GM21390 (cell line): ENCODE results near the gene NKAIN4.

Experiments used
- ATAC-seq: cut with Tn5 transposase; IDR thresholded peaks from one replicate; pipeline ENCODE4 v1.9.1; 2021; ENCODE audit not compliant: unreplicated experiment

NKAIN4 gene

DNA sequence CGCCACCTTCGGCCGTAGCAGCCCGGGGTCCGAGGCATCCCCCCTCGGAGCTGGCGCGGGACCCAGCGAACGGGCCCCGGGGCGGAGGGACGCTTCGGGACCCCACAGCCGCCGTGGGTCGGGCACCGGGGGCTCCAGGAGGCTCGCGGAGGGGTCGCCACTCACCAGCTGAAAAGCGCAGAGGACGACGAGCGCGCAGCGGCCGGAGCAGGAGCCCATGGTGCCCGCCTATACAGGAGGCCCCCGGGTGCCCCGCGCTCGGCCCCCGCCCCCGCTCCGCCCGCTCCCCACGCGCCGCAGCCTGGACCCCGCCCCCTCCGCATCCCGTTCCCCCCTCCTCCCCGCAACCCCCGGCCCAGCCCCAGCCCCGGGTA is at the start of gene NKAIN4:
TSS of gene NKAIN4 (minus strand) at position 232 of the 374 bp plus-strand sequence. CDS start at position 219, 13 bp downstream.
- ATAC-seq = no peak

DNA sequence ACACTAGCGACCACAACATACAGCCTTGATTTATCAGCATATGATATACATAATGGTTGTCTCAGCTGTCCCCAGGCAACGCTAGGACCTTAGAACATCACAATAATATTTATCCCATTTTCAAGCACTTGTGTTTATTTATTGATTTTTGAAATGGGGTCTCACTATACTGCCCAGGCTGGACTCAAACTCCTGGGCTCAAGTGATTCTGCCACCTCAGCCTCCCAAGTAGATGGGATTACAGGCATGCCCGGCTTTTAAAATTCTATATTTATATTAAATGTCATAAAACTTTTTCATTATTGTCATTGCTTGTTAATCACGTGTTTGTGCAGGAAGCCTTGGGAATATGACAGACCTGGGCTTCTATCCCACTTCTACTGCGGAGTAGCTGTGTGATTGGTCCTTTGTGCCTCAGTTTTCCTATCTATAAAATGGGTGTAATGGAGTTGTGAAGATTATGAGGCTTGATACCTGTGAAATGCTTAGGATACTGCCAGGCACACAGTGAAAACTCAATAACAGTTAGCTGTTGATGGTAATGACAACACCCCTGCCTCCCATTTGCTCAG is 48.9 kb upstream of the NKAIN4 start:
- no peak for ATAC-seq

DNA sequence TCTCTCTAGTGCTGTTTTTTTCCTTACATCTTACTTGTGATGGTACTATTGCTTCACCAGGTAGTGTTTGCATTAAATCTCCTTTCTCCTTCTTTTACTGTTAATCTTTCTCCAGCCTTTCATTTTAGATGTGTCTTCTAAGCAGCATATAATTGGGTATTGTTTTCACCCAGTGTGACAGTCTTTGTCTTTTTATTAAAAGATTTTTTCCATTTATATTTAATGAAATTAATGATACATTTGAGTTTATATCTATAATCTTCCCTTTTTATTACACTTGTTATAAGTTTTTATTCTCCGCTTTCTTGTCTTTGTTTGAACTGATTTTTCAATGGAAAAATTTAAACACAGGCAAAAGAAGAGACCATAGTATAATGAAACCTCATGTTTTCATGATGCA is 47.4 kb upstream of the NKAIN4 start:
- ATAC-seq = no peak

DNA sequence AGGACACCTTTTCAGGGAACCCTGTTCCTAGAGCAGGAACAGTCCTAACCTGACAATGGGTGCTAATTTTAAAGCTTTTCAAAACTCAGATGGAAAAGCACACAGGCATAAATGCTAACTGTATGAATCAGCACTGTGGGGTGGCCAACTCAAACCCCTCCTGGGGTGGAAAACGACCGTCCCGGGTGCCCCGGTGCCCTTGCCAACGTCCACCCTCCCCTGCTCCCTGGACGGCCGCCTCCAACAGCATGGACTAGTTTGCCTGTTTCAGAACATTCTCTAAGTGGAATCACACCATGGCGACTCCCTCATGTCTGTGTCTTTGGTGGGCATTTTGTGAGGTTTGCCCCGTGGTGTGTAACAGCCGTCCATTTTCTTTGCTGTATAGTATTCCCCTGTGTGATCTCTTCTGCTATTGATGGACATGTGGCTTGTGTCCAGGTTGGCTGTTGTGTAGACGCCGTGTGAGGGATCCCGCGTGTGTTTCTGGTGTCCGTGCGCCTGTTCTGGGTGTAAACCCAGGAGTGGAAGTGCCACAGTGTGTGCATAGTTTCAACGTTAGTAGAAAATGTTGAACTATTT is 44.6 kb upstream of the NKAIN4 start:
- no peak for ATAC-seq

DNA sequence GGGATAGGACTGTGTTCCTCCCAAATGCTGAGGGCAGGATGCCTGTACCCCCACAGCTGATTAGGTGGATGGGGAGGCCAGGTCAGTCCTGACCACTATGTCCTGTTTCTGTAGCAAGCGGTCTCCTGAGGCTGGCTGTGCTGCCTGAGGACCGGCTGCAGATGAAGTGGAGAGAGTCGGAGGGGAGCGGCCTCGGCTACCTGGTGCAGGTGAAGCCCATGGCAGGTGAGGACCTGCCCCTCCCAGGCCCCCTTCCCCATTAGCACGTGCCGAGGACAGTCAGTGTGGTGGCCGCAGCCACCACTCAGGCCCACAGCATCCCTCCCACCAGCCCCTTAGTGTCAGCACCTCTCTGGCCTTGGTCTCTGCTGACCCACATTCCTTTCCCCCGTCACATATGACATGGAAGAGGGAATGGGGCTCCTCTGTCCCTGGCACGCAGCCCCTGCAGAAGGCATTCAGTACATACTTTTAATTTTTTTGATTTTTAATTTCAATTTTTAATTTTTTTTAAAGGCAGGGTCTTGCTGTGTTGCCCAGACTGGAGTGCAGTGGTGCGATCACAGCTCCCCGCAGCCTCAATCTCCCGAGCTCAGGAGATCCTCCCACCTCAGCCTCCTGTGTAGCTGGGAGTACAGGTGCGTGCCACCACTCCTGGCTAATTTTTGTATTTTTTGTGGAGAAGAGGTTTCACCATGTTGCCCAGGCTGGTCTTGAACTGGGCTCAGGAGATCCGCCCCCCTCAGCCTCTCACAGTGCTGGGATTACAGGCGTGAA is 43.7 kb upstream of the NKAIN4 start:
- no peak for ATAC-seq

DNA sequence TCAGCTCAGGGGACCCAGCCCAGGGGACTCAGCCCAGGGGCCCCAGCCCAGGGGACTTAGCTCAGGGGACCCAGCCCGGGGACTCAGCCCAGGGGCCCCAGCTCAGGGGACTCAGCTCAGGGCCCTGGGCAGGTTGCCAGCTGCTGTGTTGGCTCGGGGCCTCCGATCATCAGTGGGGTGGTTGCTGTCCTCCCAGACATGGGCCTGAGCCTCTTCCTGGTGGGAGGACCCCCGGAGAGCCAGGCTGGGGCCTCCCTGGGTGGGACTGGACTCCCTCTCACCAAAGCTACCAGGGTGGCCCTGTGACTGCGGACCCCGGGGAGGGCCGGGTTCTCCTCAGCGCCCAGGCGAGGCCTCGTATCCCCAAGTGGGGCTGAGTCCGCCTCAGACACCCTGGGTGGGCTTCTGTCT is 43.1 kb upstream of the NKAIN4 start:
- no peak for ATAC-seq

DNA sequence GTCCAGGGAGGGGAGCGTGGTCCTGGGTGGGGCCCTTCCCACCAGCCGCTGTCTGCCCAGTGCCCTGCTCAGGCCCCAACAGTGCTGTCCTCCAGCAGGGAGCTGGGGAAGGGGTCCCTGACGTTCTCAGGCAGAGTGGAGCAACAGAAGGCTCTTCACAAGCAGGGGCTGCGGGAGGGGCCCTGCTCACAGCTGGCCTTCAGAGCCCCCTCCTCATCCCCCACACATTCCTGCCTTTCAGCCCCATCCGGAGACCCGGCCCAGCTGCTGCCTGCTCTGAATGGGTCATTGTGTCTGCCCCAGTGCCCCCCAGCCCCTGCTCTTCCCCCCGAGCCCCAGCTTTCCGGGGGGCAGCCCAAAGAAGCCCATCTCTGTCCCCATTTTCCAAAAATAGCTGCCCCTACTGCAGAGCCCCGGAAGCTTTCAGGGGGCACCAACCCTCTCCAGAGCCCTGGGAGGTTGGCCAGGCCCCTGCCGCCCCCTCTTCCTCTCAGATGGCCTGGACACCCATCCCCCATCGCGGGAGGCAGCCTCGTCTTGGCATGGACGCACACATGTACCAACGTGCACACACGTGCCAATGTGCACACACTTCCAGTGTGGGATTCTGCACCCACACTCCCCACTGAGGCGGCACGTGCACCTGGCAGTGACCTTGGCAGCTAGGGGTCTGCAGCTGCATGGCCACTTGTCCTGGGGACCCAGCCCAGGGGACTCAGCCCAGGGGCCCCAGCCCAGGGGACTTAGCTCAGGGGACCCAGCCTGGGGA is 42.5 kb upstream of the NKAIN4 start:
- no peak for ATAC-seq

DNA sequence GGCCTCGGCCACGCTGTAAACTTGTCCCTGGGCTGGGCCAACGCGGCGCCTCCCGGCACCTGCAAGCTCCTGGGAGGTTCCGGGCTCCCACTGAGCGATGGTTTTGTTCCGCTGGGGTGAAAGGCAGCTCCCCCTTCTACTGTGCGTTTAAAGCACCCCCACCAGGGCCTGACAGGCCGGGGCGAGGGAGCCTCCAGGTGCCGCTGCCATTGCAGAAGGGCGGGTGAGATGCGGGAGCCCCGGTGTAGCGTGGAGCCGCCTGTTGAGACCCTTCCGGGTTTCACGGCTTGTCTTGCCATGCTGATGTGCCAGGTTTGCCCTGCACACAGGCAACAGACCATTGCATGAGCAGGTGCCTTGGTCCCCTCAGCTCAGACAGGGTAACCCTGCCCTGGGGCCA is 41.6 kb upstream of the NKAIN4 start:
- no peak for ATAC-seq

DNA sequence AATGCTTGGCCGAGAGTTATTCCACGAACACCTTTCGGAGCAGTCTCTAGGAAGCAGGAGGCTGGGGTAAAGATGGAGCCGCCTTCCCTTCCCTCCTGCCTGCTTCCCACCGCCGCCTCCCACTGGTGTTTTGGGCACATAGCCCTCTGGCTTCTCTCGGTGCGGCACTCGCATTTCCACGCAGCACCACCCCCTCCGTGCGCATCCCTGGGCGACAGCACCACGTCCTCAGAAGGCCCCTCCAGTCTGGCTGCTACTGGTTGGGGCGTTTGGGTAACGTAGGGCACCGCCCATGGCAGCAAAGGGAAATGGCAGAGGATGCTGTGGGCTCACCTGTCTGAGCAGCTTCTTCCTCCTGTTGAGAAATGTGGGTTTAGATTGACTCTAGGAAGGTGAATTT is 41.2 kb upstream of the NKAIN4 start:
- no peak for ATAC-seq

DNA sequence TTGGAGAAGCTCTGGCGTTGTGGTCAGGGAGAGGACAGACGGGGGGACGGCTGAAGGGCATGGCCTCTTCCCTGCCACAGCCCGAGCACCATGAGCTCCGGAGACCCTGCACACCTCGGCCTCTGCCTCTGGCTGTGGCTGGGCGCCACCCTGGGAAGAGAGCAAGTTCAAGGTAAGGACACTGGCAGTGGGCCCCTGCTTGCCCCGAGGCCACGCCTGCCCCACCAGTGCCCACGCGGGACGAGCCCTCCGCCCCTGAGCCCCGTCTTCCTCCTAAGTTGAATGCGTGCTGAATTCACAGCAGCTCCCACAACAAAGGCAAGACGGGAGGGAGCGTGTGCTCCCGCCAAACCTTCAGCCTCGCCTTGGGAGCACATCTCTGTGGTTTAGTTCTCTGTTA is 40.8 kb upstream of the NKAIN4 start:
- no peak for ATAC-seq

DNA sequence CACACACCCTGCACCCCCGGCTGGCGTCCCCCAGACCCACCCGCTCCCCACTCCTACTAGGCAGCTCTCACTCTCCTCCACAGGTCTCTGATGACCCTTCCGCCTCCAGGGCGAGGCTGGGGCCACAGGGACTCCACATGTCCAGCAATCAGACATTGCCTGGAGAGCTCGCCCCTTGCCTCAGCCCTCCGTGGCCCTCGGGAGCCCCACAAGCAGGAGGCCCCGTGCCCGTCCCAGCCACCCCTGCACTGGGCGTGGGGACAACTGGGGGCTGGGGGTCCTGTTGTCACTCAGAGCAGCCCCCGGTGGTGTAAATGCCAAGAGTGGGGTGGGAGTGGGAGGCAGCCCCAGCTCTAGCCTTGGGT is 40.3 kb upstream of the NKAIN4 start:
- ATAC-seq = no peak

DNA sequence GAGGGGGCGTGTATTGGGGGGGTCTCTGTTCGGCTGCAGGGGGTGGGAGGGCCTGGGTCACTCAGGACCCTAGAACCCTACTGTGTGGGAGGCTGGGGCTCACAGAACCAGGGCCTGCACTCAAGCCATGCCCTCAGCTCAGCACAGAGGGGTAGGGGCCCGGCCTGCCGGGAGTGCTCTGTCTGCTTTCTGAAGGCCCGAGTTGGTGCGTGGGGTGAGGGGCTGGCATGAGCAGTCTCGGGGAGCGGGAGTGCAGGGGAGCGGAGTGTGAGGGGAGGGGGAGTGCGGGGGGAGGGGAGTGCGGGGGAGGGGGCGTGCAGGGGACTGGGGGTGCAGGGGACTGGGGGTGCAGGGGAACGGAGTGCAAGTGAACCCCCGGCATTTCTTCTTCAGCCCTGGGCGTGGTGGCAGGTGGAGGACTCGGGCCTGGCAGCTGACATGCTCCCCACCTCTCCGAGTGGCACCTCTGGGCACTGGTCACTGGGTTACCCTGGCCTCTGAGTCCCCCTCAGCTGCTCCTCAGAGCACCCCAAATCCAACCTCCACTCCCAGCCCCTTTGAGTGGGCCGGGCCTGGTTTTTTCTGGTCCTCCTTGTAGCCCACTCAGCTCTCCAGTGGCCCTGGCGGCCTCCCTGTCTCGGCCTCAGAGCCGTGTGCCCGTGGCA is 39.7 kb upstream of the NKAIN4 start:
- no peak for ATAC-seq

DNA sequence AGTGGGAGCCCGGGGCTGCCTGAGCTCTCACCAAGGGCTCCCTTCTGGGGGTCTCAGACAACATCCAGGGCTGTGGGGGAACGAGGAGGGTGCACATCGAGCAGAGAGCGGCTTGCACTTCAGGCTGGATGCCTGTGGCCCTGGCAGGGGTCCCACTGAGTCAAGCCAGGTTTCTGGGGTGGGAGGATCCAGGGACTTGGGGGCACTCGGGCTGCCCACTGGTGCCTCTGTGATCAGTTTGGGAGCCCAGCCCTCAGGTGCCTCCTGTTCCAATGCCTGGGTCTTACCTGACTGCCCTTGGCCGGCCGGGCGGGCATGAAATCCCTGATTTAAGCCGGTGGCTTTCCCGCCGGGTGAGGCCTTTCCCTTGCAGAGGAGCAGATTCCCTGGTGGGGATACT is 39.2 kb upstream of the NKAIN4 start:
- no peak for ATAC-seq

DNA sequence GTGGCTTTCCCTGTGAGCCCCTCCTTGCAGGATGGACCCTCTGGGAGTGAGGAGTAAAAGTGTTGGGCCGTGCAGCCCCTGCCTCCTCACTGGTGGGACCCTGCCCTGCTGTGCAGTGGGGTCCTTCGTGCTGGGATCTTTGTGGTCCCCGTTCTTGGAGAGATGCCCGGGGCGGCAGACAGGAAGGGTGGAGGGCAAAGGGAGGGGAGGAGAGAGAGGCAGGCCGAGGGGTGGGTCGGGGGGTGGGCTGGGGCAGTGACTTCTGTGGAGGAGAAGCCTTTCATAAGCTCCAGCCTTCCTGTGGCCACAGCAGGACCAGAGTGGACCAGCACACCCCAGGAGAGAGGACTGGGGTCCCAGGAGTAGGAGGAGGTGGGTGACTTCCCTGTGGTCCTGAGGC is 38.6 kb upstream of the NKAIN4 start, which contains the start of gene COL20A1:
TSS of gene COL20A1 (plus strand) at position 283 of the 400 bp plus-strand sequence. CDS start 1,922 bp downstream, outside the sequence.
- no peak for ATAC-seq

DNA sequence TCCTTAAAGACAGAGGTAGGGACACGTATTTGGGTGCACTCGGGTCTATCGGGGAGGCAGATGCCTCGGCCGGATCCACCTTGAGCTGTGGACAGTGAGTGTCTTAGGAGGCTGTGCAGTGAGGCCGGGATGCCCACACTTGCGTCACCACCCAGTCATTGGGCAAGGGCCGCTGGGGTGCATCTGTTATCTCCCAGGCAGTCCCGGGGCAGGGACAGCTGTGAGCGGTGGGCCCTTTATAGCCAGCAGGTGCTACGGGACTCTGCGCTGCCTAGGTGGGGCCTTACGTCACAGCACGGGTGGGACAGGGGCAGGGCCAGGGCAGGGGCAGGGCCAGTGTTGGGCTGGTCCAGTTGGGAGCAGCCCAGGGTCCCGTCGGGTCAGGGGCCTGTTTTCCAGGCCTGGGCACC is 38.0 kb upstream of the NKAIN4 start:
- no peak for ATAC-seq

DNA sequence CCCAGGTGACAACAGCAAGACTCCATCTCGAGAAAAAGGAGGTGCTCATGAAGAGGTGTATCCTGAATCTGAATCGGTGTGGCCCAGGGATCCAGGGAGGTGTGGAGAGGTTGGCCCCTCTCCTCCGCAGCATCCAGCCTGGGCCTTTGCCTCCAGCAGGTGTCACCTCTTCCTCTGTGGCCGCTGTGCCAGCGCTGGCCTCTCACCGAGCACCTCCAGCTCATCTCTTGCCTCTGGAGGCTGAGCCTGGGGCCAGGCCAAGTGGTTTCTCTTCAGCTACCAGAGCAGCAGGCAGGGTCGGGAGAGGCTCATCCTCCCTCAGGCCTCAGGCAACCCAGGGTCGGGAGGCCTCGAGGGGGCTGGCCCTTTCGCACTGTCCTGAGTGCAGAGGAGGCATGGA is 37.5 kb upstream of the NKAIN4 start:
- ATAC-seq = no peak

DNA sequence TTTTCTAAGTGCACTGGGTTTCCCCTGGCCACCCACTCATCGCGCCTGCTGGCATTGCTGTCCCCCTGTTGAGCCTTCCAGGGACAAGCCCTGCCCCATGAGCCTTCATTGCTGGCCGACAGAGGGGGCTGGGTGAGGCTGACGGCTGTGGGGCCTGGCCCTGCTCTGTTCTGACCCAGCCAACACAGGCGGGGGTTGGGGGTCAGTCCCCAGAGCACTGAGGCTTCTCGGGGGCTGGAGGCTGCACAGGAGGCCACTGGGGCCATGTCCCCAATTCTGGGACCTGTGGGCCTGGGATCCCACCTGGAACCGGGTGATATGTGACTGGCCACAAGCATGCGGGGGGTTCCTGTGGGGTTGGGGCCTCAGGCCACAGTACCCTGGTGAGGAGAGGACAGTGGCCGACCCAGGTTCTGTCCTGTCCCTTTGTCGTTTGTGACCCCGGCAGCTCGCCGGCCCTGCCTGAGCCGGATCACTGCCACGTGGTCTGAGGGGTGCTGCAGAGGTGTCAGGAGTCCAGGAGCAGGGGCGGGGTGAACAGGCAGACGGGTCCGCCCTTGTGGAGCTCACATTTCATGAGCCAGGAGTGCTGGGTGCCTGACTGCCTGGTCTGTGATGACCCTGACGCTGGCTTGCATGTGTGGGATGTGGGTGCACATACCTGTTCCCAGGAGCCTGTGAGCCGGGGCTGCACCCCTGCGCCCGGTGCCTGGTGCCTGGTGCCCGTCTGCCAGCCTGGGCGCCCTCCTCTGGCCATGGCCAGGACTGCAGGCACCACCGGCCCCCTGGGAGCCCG is 36.6 kb upstream of the NKAIN4 start:
- ATAC-seq = no peak

DNA sequence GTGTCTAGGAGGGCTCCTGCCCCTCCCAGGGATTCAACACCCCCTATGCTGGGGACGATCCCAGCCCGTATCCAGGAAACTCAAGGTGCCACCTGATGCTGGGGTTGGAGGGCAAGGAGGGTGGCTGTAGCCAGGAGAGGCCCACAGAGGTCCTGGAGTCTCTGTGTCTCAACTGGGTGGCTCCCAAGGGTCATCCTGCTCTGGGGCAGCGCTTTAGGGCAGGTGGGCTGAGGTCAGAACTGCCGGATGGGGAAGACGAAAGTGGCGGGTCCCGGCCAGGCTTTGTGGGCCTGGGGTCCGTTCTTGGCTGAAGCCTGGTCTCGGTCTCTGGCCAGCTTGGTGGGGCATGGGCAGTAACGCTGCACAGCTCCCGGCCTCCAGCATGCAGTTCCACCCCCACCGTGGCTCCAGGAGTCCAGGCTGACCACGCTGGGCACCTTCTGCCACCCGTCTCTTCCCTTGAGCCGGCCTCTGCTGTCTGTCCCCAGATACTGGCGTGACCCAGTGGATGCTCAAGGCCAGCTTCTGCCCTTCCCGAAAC is 35.9 kb upstream of the NKAIN4 start:
- no peak for ATAC-seq

DNA sequence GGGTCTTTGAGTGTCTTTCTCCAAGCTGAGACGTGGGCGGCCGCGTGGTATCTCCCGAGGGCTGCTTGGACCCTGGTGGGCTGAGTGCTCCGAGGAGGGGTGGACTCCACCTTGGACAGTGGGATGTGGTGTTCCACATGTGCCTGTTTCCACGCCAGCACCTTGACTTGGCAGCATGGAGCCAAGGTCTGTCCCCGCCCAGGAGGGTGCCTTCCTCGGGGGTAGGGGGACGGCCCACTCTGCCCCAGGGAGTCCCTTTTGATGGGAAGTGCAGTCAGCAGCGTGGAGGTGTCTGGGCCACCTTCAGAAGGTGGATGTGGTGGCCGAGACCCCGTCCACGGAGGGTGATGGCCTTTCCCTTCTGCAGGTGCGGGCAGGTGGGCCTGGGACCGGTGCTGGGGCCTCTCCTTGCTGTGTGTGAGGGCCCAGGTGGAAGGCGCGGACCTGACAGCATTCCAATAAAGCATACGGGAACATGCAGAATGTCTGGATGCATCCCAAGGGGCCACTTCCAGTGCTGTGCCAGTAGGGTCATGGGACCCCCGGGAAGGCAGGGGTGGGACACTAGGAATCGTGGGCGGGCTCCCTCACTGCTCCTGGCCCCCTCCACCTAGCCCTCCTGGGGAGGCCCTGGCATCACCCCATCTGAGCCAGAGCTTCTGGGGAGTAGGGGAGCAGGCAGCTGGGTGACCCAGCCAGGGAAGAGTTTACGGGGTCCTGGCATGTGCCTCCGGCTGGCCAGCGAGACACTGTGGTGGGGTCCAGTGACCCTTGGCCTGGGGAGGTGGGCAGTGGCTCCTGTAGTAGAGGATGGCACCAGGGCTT is 35.3 kb upstream of the NKAIN4 start:
- ATAC-seq = no peak
